Gastrocnemius medialis (tissue), 4 donors: Measurements from ENCODE around the gene GADD45G. TPM values are rescaled to one million over a fixed set of nuclear protein-coding genes. Genes with fewer than 3 reads are reported as not detected.

Experiments
- ATAC-seq, 2 donors: fragments of 150-250 bp; one replicate each; pipeline ENCODE4 v1.9.1; 2016
- DNase-seq, 2 donors: peaks; one replicate each; pipeline ENCODE4 v3.0.0-alpha.2; 2019
- H3K27ac ChIP-seq, 4 donors: fragments of 200-600 bp; sonication (generic); 1 replicate in 1 of 4; 2 replicates in 3 of 4; pipeline ENCODE4 v1.5.1; 2016 to 2018; ENCODE audit warnings: mild to moderate bottlenecking in 2 of 4, moderate library complexity in 1 of 4
- H3K27me3 ChIP-seq, 3 donors: fragments of 200-600 bp; sonication (generic) in 2 of 3; 1 replicate in 1 of 3; 2 replicates in 2 of 3; pipeline versions ENCODE4 v1.5.1 to v1.6.0; 2016 to 2019; ENCODE audit warnings: mild to moderate bottlenecking in 1 of 3, moderate library complexity in 1 of 3
- H3K36me3 ChIP-seq, 2 donors: fragments of 200-600 bp; sonication (generic) in 1 of 2; one replicate each; pipeline ENCODE4 v1.5.1; 2017 to 2018
- H3K4me1 ChIP-seq, 2 donors: fragments of 200-600 bp; sonication (generic) in 1 of 2; one replicate each; pipeline ENCODE4 v1.5.1; 2016 to 2017; ENCODE audit warnings: mild to moderate bottlenecking in 2 of 2
- H3K4me3 ChIP-seq, 4 donors: fragments of 200-600 bp; sonication (generic) in 3 of 4; 1 replicate in 1 of 4; 2 replicates in 3 of 4; pipeline ENCODE4 v1.5.1; 2016 to 2019; ENCODE audit warnings: mild to moderate bottlenecking in 2 of 4
- H3K9me3 ChIP-seq, 3 donors: fragments of 200-600 bp; sonication (generic) in 2 of 3; 1 replicate in 1 of 3; 2 replicates in 2 of 3; pipeline ENCODE4 v1.5.1; 2016 to 2019
- CTCF ChIP-seq, 5 experiments: fragments of 450-650 bp in 3 of 5; fragments of 200-600 bp in 2 of 5; sonication (generic) in 2 of 5; IDR thresholded peaks in 4 of 5; conservative IDR thresholded peaks in 1 of 5; 1 replicate in 4 of 5; 2 replicates in 1 of 5; pipeline ENCODE4 v1.5.1; 2016 to 2019; ENCODE audit warnings: antibody characterized with exemption in 5 of 5, mild to moderate bottlenecking in 3 of 5, moderate library complexity in 3 of 5
- POLR2A ChIP-seq, 2 donors: fragments of 450-650 bp; IDR thresholded peaks; one replicate each; pipeline ENCODE4 v1.6.1; 2017; ENCODE audit warnings: antibody characterized with exemption in 2 of 2, mild to moderate bottlenecking in 2 of 2, moderate library complexity in 2 of 2
- in situ Hi-C, 4 donors: fragments of 200-750 bp; cut with MboI; loops; one replicate each; pipeline versions ENCODE4 v1.15.0 to v1.8.0; 2017; ENCODE audit warnings: low sequenced_read_pairs in 4 of 4
- intact Hi-C: fragments of 100-400 bp; cut with DNase I; formaldehyde crosslinking; loops from one replicate; pipeline ENCODE4 v1.15.1; 2023; ENCODE audit warnings: low total_unique reads
- total RNA-seq, 4 donors: library from RNA; depleted of rRNA; stranded (reverse); fragments of >200 nt; gene quantifications; one replicate each; pipeline versions ENCODE4 v1.1.0 to v1.2.3, GENCODE V29; 2016

Gene GADD45G
- total RNA-seq, 4 donors from 2014 or later = 84.6 to 154 (median 117) TPM

- peak overlapping the region; percentile 92 to 94 (median 94) for H3K27ac ChIP-seq
- peak; percentile 55 to 68 for DNase-seq
These were observed 4.7 kb downstream of the GADD45G start for GRCh38 chr9:89609426-89610006.

GRCh38 chr9:89610391-89610925, 5.6 kb downstream of the GADD45G start:
- H3K9me3 ChIP-seq = no peaks in the 10 kb centered on the region
- DNase-seq = no peak
- no peak overlapping the region for H3K4me3 ChIP-seq
- ATAC-seq = no peak
- H3K4me1 ChIP-seq = peaks cover 31 to 37% of the 10 kb centered on the region in 2 donors
- no peak for TF ChIP-seq POLR2A (IDR thresholded peaks at IDR 0.05)
- TF ChIP-seq CTCF (IDR thresholded peaks at IDR 0.05 in 4 of 5, conservative IDR thresholded peaks at IDR 0.05 in 1 of 5) = no peak
- in situ Hi-C loops (loop anchor here (25.0 kb wide), 1 partner anchor 277 kb away; no protein-coding TSS in a partner anchor), intact Hi-C loops (no loop called here)
- H3K27ac ChIP-seq = no peak overlapping the region
- peaks cover 0 to 12% of the 10 kb centered on the region in 2 donors for H3K36me3 ChIP-seq
- no peaks in the 10 kb centered on the region for H3K27me3 ChIP-seq

More at GRCh38 chr9:89609426-89610006, 4.7 kb downstream of the GADD45G start:
- Histone ChIP-seq H3K4me3 (no peak overlapping the region), H3K36me3 (peaks cover 0 to 14% of the 10 kb centered on the region in 2 donors), H3K4me1 (peaks cover 23 to 29% of the 10 kb centered on the region in 2 donors), H3K9me3 (no peaks in the 10 kb centered on the region), H3K27me3 (no peaks in the 10 kb centered on the region)
- in situ Hi-C loops = loop anchor here (25.0 kb wide), 1 partner anchor 278 kb away; no protein-coding TSS in a partner anchor
- ATAC-seq = peak in 1 of 2 donors; percentile 28
- no peak for TF ChIP-seq POLR2A (IDR thresholded peaks at IDR 0.05)
- TF ChIP-seq CTCF (IDR thresholded peaks at IDR 0.05 in 4 of 5, conservative IDR thresholded peaks at IDR 0.05 in 1 of 5) = peak in 2 of 5 experiments; percentile 6 to 39
- intact Hi-C loops = loop anchor here (5.0 to 10.0 kb wide), 2 partner anchors 333 to 1585 kb away; no protein-coding TSS in a partner anchor

GRCh38 chr9:89611425-89611824, 6.6 kb downstream of the GADD45G start:
- intact Hi-C loops (no loop called here), in situ Hi-C loops (loop anchor here (25.0 kb wide), 1 partner anchor 276 kb away; no protein-coding TSS in a partner anchor)
- no peak for TF ChIP-seq CTCF (IDR thresholded peaks at IDR 0.05 in 4 of 5, conservative IDR thresholded peaks at IDR 0.05 in 1 of 5)
- TF ChIP-seq POLR2A (IDR thresholded peaks at IDR 0.05) = no peak
- DNase-seq = no peak
- H3K36me3 ChIP-seq = peaks cover 0 to 3% of the 10 kb centered on the region in 2 donors
- no peaks in the 10 kb centered on the region for H3K9me3 ChIP-seq
- no peaks in the 10 kb centered on the region for H3K27me3 ChIP-seq
- H3K4me3 ChIP-seq = no peak overlapping the region
- peaks cover 31 to 37% of the 10 kb centered on the region in 2 donors for H3K4me1 ChIP-seq
- no peak overlapping the region for H3K27ac ChIP-seq
- no peak for ATAC-seq

GRCh38 chr9:89612566-89613278, 7.9 kb downstream of the GADD45G start:
- no peak for ATAC-seq
- no peaks in the 10 kb centered on the region for H3K27me3 ChIP-seq
- intact Hi-C loops = no loop called here
- in situ Hi-C loops = loop anchor here (25.0 kb wide), 1 partner anchor 275 kb away; no protein-coding TSS in a partner anchor
- H3K36me3 ChIP-seq = no peaks in the 10 kb centered on the region
- H3K9me3 ChIP-seq = no peaks in the 10 kb centered on the region
- no peak for TF ChIP-seq POLR2A (IDR thresholded peaks at IDR 0.05)
- no peak for TF ChIP-seq CTCF (IDR thresholded peaks at IDR 0.05 in 4 of 5, conservative IDR thresholded peaks at IDR 0.05 in 1 of 5)
- peaks cover 22 to 32% of the 10 kb centered on the region in 2 donors for H3K4me1 ChIP-seq
- no peak overlapping the region for H3K4me3 ChIP-seq
- DNase-seq = no peak
- H3K27ac ChIP-seq = no peak overlapping the region
